ENCODE data around the gene MTERF4.
A peak's percentile ranks its signal among the peaks of the same experiment; 100 is the strongest.
"Not testable (repeated sequence)": the region's sequence is repeated elsewhere in the genome, so short reads cannot be mapped to it uniquely, and the experiment has no call there.

MTERF4 gene

DNA sequence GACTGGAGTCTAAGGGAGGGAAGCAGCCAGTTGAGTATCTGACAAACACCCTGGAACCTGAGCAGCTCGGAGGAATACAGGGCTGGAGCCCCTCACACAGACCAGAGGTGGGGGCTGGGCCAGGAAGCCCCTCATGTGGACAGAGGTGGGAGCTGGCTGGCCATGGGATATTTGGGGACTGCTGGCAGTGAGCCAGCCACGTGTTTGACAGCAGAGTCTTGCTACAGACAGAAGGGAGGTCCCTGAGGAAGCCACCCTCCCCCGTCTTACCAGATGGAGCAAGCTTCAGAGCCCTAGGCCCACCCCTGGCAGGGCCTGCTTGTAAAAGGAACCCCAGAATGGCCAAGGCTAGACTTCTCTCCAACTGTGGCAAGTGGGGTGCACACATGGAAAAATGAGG is 3.6 kb upstream of the MTERF4 start:
- no peak overlapping the region for H3K4me3 ChIP-seq (ENCODE audit: low read length)
- TF ChIP-seq, protein P1, sequence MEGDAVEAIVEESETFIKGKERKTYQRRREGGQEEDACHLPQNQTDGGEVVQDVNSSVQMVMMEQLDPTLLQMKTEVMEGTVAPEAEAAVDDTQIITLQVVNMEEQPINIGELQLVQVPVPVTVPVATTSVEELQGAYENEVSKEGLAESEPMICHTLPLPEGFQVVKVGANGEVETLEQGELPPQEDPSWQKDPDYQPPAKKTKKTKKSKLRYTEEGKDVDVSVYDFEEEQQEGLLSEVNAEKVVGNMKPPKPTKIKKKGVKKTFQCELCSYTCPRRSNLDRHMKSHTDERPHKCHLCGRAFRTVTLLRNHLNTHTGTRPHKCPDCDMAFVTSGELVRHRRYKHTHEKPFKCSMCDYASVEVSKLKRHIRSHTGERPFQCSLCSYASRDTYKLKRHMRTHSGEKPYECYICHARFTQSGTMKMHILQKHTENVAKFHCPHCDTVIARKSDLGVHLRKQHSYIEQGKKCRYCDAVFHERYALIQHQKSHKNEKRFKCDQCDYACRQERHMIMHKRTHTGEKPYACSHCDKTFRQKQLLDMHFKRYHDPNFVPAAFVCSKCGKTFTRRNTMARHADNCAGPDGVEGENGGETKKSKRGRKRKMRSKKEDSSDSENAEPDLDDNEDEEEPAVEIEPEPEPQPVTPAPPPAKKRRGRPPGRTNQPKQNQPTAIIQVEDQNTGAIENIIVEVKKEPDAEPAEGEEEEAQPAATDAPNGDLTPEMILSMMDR (conservative IDR thresholded peaks at IDR 0.05; ENCODE audit: low read length): no peak
- no peak for DNase-seq (ENCODE audit: low read depth)

DNA sequence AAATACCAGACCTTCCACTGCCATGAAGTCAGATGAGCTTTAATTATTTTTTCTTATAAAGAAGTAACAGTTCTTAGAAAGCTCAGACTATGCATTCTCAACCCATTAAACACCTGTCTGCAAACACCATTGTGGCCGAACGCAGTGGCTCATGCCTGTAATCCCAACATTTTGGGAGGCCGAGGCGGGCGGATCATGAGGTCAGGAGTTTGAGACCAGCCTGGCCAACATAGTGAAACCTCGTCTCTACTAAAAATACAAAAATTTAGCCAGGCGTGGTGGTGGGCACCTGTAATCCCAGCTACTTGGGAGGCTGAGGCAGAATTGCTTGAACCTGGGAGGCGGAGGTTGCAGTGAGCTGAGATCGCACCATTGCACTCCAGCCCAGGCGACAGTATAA is 2.5 kb upstream of the MTERF4 start:
- not testable (repeated sequence) for H3K4me3 ChIP-seq (ENCODE audit: low read length); DNase-seq (ENCODE audit: low read depth)

DNA sequence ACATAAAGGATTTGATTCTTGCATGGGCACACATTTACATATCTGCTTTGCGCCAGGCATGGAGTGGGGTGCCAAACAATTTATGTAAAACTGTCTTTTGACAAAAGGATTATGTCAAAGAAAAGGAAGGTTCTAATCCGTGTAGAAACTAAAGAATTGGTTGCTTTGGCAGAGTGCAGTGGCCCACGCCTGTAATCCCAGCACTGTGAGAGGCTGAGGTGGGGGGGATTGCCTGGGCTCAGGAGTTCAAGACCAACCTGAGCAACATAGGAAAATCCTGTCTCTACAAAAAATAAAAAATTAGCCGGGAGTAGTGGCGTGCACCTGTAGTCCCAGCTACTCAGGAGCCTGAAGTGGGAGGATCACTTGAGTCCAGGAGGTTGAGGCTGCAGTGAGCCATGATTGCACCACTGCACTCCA is 1.1 kb upstream of the MTERF4 start:
- TF ChIP-seq, protein P1 (conservative IDR thresholded peaks at IDR 0.05; ENCODE audit: low read length): no peak
- peak overlapping the region; percentile 84 for H3K4me3 ChIP-seq (ENCODE audit: low read length)
- no peak for DNase-seq (ENCODE audit: low read depth)

DNA sequence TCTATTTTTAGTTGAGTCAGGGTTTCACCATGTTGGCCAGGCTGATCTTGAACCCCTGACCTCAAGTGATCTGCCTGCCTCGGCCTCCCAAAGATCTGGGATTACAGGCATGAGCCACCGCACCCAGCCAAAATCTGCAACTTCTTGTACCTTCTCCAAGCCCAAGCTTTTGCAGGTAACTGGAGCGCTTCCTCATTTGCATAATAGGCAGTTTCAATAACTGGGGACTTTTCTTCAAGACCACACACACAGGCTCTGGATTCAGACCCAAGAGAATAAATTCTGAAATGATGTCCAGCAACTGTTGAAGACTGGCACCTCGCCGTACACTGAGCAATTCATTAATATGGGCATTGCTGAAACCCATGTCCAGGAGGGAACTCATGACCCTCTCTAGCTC is 2.8 kb downstream of the MTERF4 start:
- no peak overlapping the region for H3K4me3 ChIP-seq (ENCODE audit: low read length)
- TF ChIP-seq, protein P1 (conservative IDR thresholded peaks at IDR 0.05; ENCODE audit: low read length): no peak
- DNase-seq (ENCODE audit: low read depth): no peak

DNA sequence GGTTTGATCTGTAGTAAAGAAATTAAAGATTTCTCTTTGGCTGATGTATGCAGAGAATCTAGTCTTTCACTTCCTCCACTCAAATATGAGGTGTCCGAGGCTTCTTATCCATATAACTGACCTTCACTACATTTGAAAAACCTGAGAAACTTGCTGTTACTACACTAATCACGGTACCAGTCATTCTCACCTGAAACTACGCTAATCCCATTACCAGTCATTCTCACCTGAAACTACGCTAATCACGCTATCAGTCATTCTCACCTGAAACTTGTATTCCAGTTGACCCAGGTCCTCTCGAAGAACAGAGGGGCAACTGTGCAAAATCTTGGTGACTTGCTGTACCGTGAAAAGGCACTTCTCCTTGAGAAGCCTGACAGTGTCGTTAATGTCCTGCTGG is 5.1 kb downstream of the MTERF4 start:
- TF ChIP-seq, protein P1 (conservative IDR thresholded peaks at IDR 0.05; ENCODE audit: low read length): no peak
- no peak overlapping the region for H3K4me3 ChIP-seq (ENCODE audit: low read length)
- no peak for DNase-seq (ENCODE audit: low read depth)

DNA sequence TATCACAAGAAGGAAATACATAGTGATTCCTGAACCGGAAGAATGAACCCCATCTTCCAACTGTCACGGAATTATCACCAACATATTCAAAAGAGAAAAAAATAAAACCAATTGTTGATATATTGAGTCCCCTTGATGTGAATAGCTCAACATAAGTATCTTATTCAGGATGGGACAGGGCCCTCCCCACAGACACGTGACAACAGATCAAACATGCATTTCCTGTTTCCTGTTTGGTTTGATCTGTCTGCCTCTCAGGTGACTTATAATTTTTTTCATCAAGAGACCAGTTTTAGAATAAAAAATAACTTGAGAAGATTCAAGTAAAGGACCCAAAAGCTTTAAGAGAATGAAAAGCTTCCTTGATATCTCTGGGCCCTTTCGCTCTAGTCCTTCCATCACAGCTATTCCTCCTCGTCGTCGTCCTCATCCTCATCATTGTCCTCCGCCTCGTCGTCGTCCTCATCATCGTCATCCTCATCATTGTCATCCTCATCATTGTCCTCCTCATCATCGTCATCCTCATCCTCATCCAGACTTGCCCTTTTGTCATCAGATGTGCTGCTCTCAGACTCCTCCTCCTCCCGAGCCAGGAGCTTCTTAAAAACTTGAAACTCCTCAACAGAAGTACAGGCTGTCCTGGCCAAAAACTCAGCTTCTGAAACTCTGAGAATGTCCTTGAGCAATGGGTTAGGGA is 6.3 kb downstream of the MTERF4 start:
- TF ChIP-seq, protein P1 (conservative IDR thresholded peaks at IDR 0.05; ENCODE audit: low read length): no peak
- no peak overlapping the region for H3K4me3 ChIP-seq (ENCODE audit: low read length)
- no peak for DNase-seq (ENCODE audit: low read depth)

DNA sequence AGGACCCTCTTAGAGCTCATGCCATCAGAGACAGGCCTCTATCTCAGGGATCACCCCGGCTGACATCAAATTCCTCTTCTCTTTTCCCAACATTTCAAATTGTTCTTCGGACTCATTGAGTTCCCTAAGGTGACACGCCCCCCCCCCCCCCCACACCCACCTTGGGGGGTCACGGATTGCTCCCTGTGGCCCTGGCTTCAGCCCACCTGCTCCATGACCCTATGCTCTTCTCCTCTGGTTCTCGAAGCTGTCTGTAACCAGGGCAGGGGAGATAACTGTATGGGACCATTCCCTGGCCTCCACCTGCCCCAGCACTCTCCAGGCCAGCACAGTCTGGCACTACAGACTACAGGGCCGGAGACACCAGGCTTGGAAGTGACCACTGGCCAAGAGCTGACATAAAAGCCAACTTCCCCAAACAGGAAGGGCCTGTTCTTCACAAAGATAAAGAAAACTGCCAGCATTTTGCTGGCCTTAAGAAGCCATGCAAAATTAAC is 7.1 kb downstream of the MTERF4 start:
- H3K4me3 ChIP-seq (ENCODE audit: low read length): no peak overlapping the region
- TF ChIP-seq, protein P1 (conservative IDR thresholded peaks at IDR 0.05; ENCODE audit: low read length): no peak
- no peak for DNase-seq (ENCODE audit: low read depth)

All from AG10803 (cell line).